BLaER1 (cell line): Measurements from ENCODE around the gene ANKS1B.

Experiments
- H3K27ac ChIP-seq: shearing (Covaris generic); formaldehyde crosslinking; 2 replicates; pipeline ENCODE4 v1.8.1; 2022
- H3K27me3 ChIP-seq: shearing (Covaris generic); formaldehyde crosslinking; 2 replicates; pipeline ENCODE4 v1.8.1; 2022
- H3K36me3 ChIP-seq: shearing (Covaris generic); formaldehyde crosslinking; 2 replicates; pipeline ENCODE4 v1.8.1; 2022
- H3K4me1 ChIP-seq: shearing (Covaris generic); formaldehyde crosslinking; 2 replicates; pipeline ENCODE4 v1.8.1; 2022
- H3K4me2 ChIP-seq: shearing (Covaris generic); formaldehyde crosslinking; 2 replicates; pipeline ENCODE4 v1.8.1; 2022
- H3K4me3 ChIP-seq: shearing (Covaris generic); formaldehyde crosslinking; 2 replicates; pipeline ENCODE4 v1.8.1; 2022
- H3K9ac ChIP-seq: shearing (Covaris generic); formaldehyde crosslinking; 2 replicates; pipeline ENCODE4 v1.8.1; 2022
- H3K9me3 ChIP-seq: shearing (Covaris generic); formaldehyde crosslinking; 2 replicates; pipeline ENCODE4 v1.8.1; 2022
- H4K20me1 ChIP-seq: shearing (Covaris generic); formaldehyde crosslinking; 2 replicates; pipeline ENCODE4 v1.8.1; 2022
- Cebpa-rat ChIP-seq: shearing (Covaris generic); IDR thresholded peaks from 2 replicates; pipeline ENCODE4 v1.8.1; 2022

The ANKS1B gene

DNA sequence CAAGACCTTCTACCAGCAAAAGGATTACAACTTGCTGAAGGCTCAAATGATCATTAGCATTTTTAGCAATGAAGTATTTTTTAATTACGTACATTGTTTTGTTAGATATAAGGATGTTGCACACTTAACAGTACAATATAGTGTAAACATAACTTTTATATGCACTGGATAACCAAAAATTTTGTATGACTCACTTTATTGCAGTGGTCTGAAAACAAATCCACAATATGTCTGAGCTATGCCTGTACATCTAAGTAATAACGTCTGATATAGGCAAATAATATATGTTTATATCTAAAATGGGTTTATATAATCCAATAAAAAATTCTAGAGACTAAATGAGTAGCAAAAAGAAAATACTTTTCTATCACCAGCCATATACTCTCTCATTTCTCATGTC is 10.6 kb downstream of the ANKS1B start:
- H3K27me3 ChIP-seq, result no peaks in the 10 kb centered on the region
- H3K4me3 ChIP-seq, result peak overlapping the region; percentile 44; the same call in 1 of the 2 replicates
- peaks cover 49% of the 10 kb centered on the region for H3K4me1 ChIP-seq
- no peak for TF ChIP-seq Cebpa-rat
- H4K20me1 ChIP-seq, result no peaks in the 10 kb centered on the region
- H3K27ac ChIP-seq, result peak overlapping the region; percentile 92
- peaks cover 58% of the 10 kb centered on the region for H3K9me3 ChIP-seq
- H3K9ac ChIP-seq, result no peak overlapping the region
- H3K36me3 ChIP-seq, result peaks cover 67% of the 10 kb centered on the region
- peak overlapping the region; percentile 91; the same call in 1 of the 2 replicates for H3K4me2 ChIP-seq

DNA sequence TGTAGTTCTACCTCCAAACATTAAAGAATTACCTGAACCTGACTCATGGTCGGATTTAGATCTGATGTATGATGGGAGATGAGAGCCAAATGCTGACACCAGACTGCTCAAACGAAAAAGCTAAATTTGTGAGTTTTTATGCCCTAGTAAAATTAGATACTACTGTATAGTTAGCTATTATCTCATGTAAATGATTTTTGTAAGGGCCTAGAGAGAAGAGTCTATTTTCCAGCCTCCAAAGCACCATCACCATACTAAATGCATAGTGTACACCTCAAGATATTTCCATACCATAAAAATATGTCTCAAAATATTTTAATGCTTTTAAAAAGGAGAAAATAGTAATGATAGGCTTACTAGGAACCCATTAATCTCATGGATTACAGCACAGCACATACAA is 18.3 kb downstream of the ANKS1B start:
- Histone ChIP-seq H4K20me1 (peaks cover 46% of the 10 kb centered on the region; the same call in 1 of the 2 replicates), H3K4me2 (no peak overlapping the region), H3K9ac (no peak overlapping the region), H3K4me3 (no peak overlapping the region), H3K4me1 (peaks cover 43% of the 10 kb centered on the region), H3K36me3 (peaks cover 81% of the 10 kb centered on the region), H3K27me3 (no peaks in the 10 kb centered on the region), H3K9me3 (peaks cover 44% of the 10 kb centered on the region), H3K27ac (no peak overlapping the region)
- TF ChIP-seq Cebpa-rat, result no peak

DNA sequence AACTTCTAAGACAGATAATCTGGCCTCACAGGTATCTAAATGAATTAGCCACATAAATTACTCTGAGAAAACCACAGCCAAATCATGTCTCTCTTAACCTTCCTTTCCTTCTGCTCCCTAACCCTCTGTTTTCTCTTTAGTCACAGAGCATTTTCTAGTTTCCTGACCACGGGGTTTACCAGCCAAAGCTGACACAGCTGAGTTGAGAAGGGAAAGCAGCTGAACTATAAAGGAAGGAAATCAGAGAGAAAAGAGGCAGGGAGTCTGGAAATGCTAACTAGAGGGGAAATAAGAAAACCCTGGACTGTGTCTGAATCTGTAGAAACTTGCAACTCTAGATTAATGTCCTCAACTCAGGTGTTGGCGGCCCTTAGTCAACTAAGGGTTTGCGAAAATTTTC is 24.4 kb downstream of the ANKS1B start:
- Histone ChIP-seq H3K27ac (peak overlapping the region; percentile 74), H3K4me2 (peak overlapping the region; percentile 81), H3K9ac (peak overlapping the region; percentile 63), H3K4me1 (peaks cover 89% of the 10 kb centered on the region), H4K20me1 (peaks cover 76% of the 10 kb centered on the region; the same call in 1 of the 2 replicates), H3K9me3 (peaks cover 3% of the 10 kb centered on the region; the same call in 1 of the 2 replicates), H3K36me3 (peaks cover 51% of the 10 kb centered on the region), H3K27me3 (no peaks in the 10 kb centered on the region), H3K4me3 (peak overlapping the region; percentile 26)
- TF ChIP-seq Cebpa-rat, result no peak

DNA sequence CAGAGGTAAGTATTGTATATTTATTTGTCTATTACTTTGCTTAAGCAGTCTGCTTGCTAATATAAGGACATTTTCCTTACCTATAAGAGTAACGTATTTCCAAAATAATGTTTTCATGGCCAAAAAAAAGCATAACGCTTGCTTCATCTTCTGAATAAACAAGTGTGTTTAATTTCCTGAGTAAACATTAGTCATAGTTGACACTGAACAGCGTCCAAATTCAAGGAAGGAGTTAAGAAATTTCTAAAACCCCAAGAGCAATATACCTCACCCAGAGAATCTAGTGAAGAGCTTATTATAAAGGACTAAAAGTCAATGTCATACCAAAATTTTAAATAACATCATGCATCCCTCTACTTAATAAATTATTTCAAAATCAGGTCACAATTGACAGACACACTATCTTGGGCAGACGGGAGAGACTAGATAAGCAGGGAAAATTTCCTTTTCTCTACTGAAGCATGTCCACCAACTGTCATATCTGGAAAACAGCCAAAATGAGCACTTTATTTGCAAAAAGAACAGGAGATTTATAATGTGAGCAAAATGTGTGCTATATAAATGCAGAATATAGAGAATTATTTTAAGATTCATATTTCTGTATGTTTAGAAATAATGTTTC is 25.1 kb downstream of the ANKS1B start:
- Histone ChIP-seq H3K27me3 (no peaks in the 10 kb centered on the region), H3K4me2 (peak overlapping the region; percentile 81), H4K20me1 (peaks cover 77% of the 10 kb centered on the region; the same call in 1 of the 2 replicates), H3K9me3 (peaks cover 3% of the 10 kb centered on the region; the same call in 1 of the 2 replicates), H3K4me3 (peak overlapping the region; percentile 26), H3K9ac (peak overlapping the region; percentile 63; the same call in 1 of the 2 replicates), H3K4me1 (peaks cover 87% of the 10 kb centered on the region), H3K27ac (peak overlapping the region; percentile 74), H3K36me3 (peaks cover 51% of the 10 kb centered on the region)
- no peak for TF ChIP-seq Cebpa-rat

DNA sequence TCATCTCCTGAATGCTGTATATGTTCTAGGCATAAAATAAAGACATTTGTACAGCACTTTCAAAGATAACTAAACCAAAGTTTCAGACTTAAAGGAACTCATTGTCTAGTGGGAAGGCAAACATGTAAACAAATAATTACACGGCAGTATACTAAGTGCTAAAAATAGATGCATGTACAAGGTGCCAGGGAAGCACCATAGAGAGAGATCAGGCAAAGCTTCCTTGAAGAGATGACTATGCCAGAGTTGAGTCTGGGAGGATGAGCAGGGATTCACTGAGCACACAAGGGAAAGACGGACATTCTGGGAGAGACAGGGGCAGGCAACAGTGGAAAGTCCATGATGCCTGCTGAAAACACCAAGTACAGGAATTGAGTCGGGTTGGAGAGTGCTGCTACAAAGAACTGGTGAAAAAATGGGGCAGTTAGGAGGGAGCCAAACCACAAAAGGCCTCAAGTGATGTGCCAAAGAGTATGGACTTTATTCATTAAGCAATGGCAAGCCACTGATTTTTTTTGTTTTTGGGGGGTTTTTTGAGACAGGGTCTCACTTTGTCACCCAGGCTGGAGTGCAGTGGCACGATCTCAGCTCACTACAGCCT is 26.8 kb downstream of the ANKS1B start:
- no peak for TF ChIP-seq Cebpa-rat
- Histone ChIP-seq H3K4me2 (peak overlapping the region; percentile 81), H3K9ac (no peak overlapping the region)

DNA sequence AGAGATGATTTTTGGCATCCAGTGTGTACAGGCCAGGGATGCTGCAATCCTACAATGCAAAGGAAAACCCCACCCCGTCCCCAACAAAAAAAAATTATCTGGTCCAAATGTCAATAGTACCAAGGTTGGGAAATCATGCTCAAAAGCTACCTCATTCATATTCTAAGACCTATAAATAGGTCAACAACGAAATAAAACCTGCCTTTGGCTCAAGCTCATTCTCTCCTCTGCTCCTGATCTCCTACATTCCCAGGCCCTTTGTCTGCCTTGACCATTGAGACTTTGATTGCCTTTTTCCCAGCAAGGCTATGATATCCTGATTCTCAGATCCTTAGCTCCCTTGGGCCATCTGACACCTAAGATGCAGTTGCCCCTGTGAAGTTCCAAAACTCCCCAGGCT is 30.0 kb downstream of the ANKS1B start:
- H3K27me3 ChIP-seq, result no peaks in the 10 kb centered on the region

More for the DNA sequence above, 26.8 kb downstream of the ANKS1B start:
- Histone ChIP-seq H3K9me3 (no peaks in the 10 kb centered on the region), H3K4me1 (peaks cover 80% of the 10 kb centered on the region), H3K27ac (peak overlapping the region; percentile 74), H3K4me3 (no peak overlapping the region), H3K27me3 (no peaks in the 10 kb centered on the region), H4K20me1 (peaks cover 84% of the 10 kb centered on the region; the same call in 1 of the 2 replicates), H3K36me3 (peaks cover 46% of the 10 kb centered on the region; the same call in 1 of the 2 replicates)

DNA sequence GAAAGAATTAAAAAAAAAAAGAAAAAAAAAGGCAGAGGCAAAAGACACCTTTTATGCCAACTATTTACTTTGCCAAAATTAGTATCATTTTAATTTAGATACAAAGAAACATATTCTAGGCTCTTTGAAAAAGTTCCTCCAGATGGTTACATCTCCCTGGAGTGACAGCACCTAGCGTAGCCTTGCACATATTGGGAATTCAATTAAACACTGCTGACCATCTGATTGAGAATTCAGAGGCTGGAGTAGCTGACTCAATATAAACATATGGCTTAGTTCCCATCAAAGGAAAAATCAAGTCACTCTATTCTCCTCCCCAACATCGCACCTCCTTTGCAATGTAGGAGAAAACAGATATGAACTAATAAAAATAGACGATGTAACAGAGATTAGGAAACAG is 36.4 kb downstream of the ANKS1B start:
- H4K20me1 ChIP-seq, result peaks cover 94% of the 10 kb centered on the region; the same call in 1 of the 2 replicates

More for the DNA sequence above, 30.0 kb downstream of the ANKS1B start:
- TF ChIP-seq Cebpa-rat, result no peak
- Histone ChIP-seq H3K9ac (no peak overlapping the region), H3K9me3 (peaks cover 10% of the 10 kb centered on the region; the same call in 1 of the 2 replicates), H3K27ac (no peak overlapping the region), H3K36me3 (peaks cover 74% of the 10 kb centered on the region), H3K4me1 (peaks cover 58% of the 10 kb centered on the region), H3K4me2 (peak overlapping the region; percentile 12; the same call in 1 of the 2 replicates), H4K20me1 (peaks cover 93% of the 10 kb centered on the region; the same call in 1 of the 2 replicates), H3K4me3 (no peak overlapping the region)

DNA sequence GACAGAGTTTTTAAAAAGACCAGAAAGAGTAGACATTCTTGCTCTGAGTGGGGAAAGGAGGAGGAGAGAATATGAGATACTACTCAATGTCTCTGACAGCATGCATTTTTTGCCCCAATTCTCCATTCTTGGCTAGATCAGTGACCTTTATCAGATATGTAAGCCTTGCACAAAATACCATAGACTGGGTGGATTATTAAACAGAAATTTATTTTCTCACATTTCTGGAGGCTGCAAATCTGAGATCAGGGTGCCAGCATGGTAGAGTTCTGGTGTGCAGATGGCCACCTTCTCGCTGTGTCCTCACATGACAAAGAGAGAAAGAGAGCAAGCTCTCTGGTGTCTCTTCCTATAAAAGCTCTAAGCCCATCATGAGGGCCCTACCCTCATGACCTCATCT is 38.6 kb downstream of the ANKS1B start:
- Histone ChIP-seq H3K27me3 (no peaks in the 10 kb centered on the region), H3K9ac (no peak overlapping the region), H3K4me2 (no peak overlapping the region), H3K27ac (no peak overlapping the region), H3K36me3 (peaks cover 92% of the 10 kb centered on the region), H3K9me3 (peaks cover 19% of the 10 kb centered on the region), H3K4me1 (peaks cover 65% of the 10 kb centered on the region), H4K20me1 (peaks cover 93% of the 10 kb centered on the region; the same call in 1 of the 2 replicates), H3K4me3 (no peak overlapping the region)
- no peak for TF ChIP-seq Cebpa-rat

More for the DNA sequence above, 36.4 kb downstream of the ANKS1B start:
- H3K27me3 ChIP-seq, result no peaks in the 10 kb centered on the region
- H3K4me1 ChIP-seq, result peaks cover 59% of the 10 kb centered on the region
- no peak overlapping the region for H3K27ac ChIP-seq
- no peak for TF ChIP-seq Cebpa-rat
- H3K4me2 ChIP-seq, result no peak overlapping the region
- H3K9ac ChIP-seq, result no peak overlapping the region
- peaks cover 23% of the 10 kb centered on the region for H3K9me3 ChIP-seq
- no peak overlapping the region for H3K4me3 ChIP-seq
- H3K36me3 ChIP-seq, result peaks cover 92% of the 10 kb centered on the region

DNA sequence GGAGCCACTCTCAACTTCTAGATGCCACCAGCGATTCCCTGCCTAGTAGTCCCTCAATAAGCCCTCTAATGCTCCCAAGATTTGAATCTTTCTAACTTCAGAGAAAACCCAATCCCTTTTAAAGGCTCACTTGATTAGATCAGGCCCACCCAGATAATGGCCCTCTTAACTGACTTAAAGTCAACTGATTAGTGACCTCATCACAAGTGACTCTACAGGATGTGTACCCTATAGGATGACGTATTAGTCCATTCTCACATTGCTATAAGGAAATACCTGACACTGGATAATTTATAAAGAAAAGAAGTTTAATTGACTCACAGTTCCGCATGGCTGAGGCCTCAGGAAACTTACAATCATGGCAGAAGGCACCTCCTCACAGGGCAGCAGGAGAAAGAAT is 49.1 kb downstream of the ANKS1B start:
- no peak for TF ChIP-seq Cebpa-rat
- Histone ChIP-seq H3K27me3 (no peaks in the 10 kb centered on the region), H3K36me3 (peaks cover 90% of the 10 kb centered on the region), H3K9me3 (peaks cover 77% of the 10 kb centered on the region), H3K4me2 (no peak overlapping the region), H3K9ac (no peak overlapping the region), H3K27ac (no peak overlapping the region), H3K4me3 (no peak overlapping the region), H3K4me1 (no peaks in the 10 kb centered on the region), H4K20me1 (peaks cover 44% of the 10 kb centered on the region; the same call in 1 of the 2 replicates)
